ACHN (cell line): ENCODE results near the gene MXRA7.
"Not testable (repeated sequence)": the region's sequence is repeated elsewhere in the genome, so short reads cannot be mapped to it uniquely, and the experiment has no call there.

ENCODE experiments used
- DNase-seq: peaks from one replicate; pipeline ENCODE4 v3.0.0-alpha.2; 2015
- in situ Hi-C: cut with HindIII; loops from 2 replicates; pipeline ENCODE4 v1.10.0; 2017; ENCODE audit warnings: low sequenced_read_pairs, low pct_ligation_motif_present, low pct_unique_long_range_greater_than_20kb

MXRA7 gene

DNA sequence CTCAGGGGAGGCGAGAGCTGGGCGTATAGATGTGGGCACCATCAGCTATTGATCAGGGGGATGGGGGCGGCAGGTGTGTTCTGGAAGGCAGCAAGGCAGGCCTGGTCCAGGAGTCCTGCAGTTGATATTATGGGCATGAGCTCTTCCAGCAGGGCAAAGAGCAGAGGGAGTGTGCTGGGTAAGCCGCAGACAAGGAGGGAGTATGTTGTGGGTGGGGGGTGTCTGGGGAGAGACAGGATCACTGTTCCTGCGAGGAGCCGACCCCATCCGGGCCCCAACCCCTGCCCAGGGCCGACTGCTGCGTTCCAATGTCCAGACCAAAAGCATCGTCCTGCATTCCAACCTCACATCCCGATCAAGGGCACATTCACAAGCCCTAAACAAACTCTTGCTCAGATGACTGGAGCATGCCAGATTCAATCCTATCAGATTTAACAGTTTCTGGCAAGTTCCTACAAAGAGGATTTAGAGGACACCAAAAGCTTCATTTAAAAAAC is 9.2 kb downstream of the MXRA7 start:
- in situ Hi-C loops, result no loop called here
- DNase-seq, result no peak

DNA sequence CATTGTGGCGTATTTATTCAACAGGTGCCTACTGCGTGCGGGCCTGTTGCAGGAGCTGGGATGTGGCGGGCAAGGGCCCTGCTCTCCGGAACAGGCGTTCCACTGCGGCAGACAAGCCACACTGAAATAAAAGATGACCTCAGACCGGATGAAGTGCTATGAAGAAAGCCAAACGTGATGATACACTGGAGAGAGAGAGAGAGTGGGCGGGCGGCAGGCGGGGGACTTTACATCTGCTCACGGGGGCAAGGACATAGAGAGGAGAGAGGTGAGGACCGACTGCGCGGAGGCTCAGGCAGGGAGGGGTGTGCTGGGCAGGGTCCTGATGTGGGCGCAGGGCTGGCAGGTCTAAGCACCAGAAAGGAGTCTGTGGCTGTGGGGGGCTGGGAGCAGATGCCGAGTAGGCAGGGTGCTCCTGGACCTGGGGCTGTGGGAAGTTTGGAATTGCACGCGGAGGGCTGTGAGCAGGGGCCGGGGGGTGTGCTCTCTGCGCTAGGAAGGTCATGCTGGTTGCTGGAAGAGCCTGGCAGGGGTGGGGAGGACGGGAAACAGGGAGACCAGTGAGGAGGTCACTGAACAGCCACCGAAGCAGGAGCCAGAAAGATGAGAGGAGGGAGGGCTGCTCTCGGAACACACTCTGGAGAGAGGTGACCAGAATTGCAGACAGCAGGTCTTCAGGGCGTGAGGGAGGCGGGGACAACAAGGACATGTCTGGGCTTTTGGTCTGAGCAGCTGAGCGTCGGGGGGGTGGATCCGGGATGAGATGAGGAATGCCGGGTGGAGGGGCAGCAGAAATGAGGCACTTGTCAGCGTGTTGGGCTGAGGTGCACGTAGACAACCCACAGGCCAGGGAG is 9.9 kb downstream of the MXRA7 start:
- in situ Hi-C loops, result no loop called here
- DNase-seq, result peak; percentile 82

- DNase-seq, result no peak
- in situ Hi-C loops, result no loop called here
Measured at GRCh38 chr17:76700270-76700616, 10.5 kb downstream of the MXRA7 start.

DNA sequence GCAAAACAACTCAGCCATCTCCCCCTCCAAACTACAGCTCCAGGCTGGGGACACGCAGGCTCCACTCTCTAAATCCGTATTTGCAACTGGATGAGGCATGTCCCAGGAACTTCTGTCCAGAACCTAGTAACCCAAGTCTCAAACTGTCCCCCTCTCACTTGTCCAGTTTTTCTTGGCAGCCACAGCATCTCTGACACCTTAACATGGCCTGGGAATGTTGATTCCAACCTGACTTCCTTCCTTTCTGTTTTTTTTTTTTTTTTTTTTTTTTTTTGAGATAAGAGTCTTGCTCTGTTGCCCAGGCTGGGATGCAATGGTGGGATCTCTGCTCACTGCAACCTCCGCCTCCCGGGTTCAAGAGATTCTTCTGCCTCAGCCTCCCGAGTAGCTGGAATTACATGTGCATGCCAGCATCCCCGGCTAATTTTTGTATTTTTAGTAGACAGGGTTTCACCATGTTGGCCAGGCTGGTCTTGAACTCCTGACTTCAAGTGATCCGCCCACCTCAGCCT is 12.2 kb downstream of the MXRA7 start:
- in situ Hi-C loops, DNase-seq: not testable (repeated sequence)

DNA sequence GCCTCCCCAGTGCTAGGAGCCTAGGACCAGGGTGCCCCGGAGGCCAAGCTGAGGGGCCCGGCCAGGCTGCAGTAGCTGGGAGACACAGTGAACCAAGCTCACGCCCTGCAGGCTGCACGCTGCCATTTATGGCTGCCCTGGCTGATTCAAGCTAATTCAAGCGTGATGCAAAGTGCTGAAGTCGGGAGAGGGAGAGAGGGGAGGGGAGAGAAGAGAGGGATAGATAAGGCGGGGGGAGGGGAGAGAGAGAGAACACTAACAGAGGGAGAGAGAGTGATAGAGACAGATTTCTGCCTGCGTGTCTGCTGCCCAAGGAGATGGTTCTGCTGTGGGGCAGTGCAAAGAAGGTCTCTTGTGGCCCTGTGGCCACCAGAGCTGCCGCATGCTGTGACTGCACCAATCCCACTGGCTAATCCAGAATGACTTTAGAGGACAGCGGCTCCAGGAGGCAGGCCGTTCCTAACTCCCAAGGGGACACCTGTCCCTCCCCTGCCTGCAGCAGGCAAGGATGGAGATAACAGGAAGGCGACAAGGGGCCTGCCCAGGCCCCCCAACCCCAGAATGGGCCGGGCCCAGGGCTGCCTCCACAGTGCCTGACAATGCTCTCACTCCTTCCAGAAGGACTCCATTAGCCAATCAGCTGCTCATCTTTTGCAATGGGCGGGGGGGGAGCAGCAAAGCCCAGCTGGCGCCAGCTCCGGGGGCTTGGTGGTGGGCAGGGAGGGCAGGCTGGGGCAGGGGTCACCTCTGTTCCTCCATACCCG is 12.9 kb downstream of the MXRA7 start:
- in situ Hi-C loops, result no loop called here
- peak; percentile 77 for DNase-seq

GRCh38 chr17:76696763-76697701 is 13.7 kb downstream of the MXRA7 start:
- in situ Hi-C loops, result no loop called here
- DNase-seq, result no peak

DNA sequence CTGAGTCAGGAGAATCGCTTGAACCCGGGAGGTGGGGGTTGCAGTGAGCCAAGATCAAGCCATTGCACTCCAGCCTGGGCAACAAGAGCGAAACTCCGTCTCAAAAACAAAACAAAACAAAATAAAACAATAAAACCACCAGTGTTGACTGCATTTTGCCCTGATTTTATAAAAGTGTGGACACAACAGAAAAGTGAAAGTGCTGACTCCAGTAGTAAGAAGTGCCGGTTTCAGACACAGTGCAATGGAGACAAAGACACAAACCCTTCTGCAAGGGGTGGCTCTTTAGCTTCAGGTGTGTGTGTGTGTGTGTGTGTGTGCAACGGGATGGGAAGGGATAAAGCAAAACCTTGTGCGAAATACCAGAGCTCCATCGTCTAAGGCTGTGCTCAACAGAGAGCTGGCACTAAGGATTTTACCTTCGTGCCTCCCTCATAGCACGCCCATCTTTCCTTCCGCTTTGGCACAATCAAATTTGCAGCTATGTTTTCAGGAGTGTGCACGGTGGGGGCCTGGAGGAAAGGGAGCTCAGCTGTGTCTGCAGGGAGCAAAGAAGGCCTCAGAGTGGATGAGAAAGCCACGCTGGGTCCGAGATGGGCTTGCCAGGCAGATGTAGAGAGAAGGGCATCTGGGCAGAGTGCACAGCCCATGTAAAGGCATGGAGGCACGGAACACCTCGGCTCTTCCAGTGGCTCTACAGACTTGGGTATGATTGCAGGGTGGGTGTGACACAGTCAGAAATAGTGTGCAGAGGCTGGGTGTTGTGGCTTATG is 15.5 kb downstream of the MXRA7 start:
- no peak for DNase-seq
- in situ Hi-C loops, result no loop called here

- in situ Hi-C loops, result no loop called here
- no peak for DNase-seq
Measured at GRCh38 chr17:76691379-76692191, 19.2 kb downstream of the MXRA7 start.

DNA sequence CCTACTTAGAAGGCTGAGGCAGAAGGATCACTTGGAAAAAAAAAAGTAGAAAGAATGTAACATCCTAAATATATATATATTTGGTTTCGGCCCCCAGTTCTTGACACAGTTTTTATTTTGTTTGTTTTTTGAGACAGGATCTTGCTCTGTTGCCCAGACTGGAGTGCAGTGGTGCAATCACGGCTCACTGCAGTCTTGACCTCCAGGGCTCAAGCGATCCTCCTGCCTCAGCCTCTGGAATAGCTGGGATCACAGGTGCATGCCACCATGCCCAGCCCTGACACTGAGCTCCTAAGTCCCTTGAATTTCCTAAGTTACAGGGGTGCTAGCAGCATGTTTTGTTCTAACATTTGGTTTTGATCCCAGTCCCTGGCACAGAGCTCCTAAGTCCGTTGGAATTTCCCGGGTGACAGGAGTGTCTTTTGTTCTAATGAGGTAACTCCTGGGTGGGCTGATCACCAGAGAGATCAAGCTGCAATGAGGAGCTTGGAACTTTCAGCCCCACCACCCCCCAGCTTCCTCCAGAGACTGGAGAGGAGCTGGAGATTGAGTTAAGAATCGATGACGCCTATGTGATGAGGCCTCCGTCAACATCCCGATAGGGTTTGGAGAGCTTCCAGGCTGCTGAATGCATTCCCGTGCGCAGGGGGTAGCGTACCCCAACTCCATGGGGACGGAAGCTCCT is 20.0 kb downstream of the MXRA7 start:
- no peak for DNase-seq
- in situ Hi-C loops, result no loop called here

DNA sequence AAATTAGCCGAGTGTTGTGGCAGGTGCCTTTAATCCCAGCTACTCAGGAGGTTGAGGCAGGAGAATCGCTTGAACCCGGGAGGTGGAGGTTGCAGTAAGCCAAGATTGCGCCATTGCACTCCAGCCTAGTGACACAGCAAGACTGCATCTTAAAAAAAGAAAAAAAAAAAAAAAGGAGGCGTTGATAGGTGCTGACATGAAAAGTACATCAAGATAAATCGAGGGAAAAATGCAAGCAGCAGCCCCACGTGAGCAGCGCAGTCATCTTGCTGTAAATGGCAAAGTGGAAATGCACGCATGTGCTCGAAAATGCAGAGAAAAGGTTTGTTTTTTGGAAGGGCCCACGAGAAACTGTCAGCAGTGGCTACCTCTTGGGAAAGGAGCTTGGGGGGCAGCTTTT is 20.9 kb downstream of the MXRA7 start:
- no peak for DNase-seq
- in situ Hi-C loops, result no loop called here

- peak; percentile 50 for DNase-seq
- in situ Hi-C loops, result no loop called here
Measured at GRCh38 chr17:76688165-76688622, 22.6 kb downstream of the MXRA7 start.

DNA sequence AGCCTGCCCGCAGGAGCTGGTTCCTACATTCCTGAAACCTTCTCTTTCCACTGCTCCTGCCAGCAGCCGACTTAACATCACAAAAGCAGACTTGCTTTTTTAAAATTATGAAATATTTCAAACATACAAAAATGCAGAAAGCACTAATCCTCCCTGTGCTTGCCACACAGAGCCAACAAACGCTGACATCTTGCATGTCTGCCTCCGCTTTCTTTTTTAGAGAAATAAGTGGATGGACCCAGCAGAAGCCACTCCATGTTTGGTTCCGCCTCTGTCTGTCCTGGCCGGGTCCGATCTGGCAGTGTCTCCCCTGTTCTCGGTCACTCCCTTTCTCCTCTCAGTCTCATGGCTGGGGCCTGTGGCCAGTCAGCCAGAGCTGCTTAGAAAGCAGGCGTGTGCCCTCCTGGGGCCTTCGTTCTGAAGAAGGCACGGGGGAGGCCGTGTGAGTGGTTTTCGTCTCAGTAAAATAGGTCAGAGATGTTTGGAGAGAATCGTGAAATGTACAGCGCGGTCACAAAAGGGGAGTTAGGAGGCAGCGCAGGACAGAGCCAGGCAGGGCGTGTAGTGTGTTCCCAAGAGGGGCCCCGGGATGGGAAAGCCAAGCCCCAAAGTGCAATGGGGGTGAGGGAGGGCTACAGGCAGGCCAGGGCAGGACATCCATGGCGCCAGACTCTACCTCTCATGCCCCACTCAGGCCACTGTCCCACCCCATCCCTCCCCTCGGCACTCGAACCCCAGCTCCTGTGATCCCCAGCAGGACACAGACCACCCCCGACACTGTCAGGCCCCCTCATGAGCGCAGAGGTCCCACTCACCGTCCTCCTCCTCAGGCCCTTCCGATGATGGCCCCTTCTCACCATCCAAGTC is 23.2 kb downstream of the MXRA7 start:
- DNase-seq, result no peak
- in situ Hi-C loops, result no loop called here

GRCh38 chr17:76686538-76687297 is 24.0 kb downstream of the MXRA7 start:
- in situ Hi-C loops, result no loop called here
- no peak for DNase-seq

- in situ Hi-C loops, result no loop called here
- DNase-seq, result no peak
Measured at GRCh38 chr17:76685846-76686245, 24.9 kb downstream of the MXRA7 start.

DNA sequence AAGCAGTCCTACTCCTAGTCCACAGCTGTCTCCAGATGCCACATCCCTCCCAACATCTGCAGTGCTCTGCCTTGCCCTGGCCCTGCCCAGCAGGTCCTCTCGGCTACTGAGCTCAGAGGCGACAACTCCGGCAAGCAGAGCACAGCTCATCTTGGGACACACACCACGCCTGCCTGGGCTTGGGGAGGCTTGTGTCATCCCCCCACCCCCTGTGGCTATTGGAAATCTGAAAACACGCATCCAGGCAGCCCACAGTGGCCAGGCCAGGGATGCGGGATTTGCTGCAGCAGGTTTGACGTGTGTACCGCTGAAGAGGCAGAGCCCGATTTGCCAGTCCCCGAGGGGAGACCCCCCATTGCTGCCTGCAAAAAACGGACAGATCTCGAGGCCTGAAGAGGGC is 25.4 kb downstream of the MXRA7 start:
- DNase-seq, result no peak
- in situ Hi-C loops, result no loop called here
